Liver (tissue), 2 donors: Measurements from ENCODE around the gene FARS2.

Source experiments
- TF ChIP-seq, protein P1 (sequence below): IDR thresholded peaks from 2 replicates; pipeline ENCODE4 v1.6.1; 2016; ENCODE audit warnings: antibody characterized with exemption
- TF ChIP-seq, protein P2 (sequence below): fragments of 150-350 bp; IDR thresholded peaks from 2 replicates; pipeline ENCODE4 v1.5.1; 2017; ENCODE audit warnings: improper control_type of control experiment, low read depth, low read length; ENCODE audit not compliant: missing input control
- donor health status: healthy.

DNA sequence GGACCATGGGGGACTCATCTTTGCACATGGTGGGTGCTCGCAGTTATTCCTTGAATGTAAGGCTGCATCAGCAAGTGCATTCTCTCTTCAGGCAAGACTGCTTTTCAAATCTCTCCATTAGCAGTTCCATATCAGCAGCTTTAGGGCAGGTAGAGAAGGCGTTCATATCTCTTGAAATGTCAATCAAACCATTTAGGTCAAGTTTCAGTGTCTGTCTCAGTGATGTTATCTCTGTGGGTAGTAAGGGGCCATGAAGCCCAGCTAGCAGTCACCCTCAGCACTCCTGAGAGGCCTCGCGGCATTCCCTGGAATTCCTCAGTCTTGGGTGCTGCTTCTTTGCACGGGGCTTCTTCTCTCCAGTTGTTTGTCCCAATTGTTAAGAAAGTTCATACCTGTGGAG, 24.2 kb downstream of the FARS2 start:
- TF ChIP-seq, protein P1, sequence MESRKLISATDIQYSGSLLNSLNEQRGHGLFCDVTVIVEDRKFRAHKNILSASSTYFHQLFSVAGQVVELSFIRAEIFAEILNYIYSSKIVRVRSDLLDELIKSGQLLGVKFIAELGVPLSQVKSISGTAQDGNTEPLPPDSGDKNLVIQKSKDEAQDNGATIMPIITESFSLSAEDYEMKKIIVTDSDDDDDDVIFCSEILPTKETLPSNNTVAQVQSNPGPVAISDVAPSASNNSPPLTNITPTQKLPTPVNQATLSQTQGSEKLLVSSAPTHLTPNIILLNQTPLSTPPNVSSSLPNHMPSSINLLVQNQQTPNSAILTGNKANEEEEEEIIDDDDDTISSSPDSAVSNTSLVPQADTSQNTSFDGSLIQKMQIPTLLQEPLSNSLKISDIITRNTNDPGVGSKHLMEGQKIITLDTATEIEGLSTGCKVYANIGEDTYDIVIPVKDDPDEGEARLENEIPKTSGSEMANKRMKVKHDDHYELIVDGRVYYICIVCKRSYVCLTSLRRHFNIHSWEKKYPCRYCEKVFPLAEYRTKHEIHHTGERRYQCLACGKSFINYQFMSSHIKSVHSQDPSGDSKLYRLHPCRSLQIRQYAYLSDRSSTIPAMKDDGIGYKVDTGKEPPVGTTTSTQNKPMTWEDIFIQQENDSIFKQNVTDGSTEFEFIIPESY = no peak
- TF ChIP-seq, protein P2, sequence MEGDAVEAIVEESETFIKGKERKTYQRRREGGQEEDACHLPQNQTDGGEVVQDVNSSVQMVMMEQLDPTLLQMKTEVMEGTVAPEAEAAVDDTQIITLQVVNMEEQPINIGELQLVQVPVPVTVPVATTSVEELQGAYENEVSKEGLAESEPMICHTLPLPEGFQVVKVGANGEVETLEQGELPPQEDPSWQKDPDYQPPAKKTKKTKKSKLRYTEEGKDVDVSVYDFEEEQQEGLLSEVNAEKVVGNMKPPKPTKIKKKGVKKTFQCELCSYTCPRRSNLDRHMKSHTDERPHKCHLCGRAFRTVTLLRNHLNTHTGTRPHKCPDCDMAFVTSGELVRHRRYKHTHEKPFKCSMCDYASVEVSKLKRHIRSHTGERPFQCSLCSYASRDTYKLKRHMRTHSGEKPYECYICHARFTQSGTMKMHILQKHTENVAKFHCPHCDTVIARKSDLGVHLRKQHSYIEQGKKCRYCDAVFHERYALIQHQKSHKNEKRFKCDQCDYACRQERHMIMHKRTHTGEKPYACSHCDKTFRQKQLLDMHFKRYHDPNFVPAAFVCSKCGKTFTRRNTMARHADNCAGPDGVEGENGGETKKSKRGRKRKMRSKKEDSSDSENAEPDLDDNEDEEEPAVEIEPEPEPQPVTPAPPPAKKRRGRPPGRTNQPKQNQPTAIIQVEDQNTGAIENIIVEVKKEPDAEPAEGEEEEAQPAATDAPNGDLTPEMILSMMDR = no peak
